GM18499 (cell line): Measurements from ENCODE around the gene LRRC52.
"Not testable (repeated sequence)": the region's sequence is repeated elsewhere in the genome, so short reads cannot be mapped to it uniquely, and the experiment has no call there.

Experiments used
- ATAC-seq: cut with Tn5 transposase; IDR thresholded peaks from one replicate; pipeline ENCODE4 v1.9.1; 2021; ENCODE audit warnings: moderate number of reproducible peaks; ENCODE audit not compliant: insufficient read depth, unreplicated experiment

LRRC52 gene

DNA sequence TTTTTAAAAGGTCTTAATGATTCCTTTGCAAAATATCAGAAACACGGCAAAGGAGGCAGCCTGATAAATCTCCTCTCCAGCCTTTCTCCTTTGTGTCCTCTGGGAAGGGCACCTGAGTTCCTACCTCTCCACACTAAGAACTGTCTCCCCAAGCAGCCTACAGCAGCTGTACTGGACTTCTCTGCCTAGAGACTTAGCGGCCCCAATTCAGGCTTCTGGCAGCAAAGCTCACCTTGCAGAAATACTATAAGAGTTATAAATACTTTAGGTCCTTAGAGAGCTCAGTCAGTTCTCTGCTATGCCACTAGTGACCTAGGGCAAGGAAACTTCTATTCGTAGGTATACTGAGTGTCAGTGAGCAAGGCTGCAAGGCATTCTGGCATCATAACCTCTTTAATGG is 33.9 kb downstream of the LRRC52 start:
- no peak for ATAC-seq

DNA sequence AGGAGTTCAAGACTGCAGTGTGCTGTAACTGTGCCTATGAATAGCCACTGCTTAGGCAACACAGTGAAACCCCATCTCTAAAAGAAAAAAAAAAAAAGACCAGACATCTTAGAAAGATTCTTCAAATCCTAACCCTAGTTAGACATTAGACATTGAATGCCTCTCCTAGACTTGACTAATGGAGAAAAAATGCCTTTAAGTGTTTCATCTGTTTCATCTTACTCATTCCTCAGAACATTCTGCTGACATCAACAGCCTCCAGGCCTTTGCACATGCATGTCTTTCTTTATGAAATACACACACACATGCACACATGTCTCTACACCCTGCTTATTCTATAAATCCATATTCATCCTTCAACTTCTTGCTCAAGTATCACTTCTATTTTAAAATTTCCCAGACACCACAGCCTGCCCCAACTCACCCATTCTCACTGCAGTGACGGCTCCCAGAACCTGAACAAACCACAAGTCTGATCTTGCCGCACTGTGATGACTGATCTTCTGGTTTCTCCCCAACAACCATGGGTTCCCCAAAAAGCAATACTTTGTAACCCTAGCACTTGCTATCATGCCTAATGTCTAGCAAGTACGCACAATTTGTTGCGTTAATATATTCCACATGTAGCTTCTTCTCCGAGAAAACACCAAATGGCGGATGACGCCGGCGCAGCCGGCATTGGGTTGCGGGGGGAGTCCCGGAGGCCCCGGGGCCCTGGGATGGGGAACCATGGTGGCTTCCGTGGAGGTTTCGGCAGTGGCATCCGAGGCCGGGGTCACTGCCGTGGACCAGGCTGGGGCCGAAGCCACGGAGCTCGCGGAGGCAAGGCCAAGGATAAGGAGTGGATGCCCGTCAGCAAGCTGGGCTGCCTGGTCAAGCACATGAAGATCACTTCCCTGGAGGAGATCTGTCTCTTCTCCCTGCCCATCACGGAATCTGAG is 37.4 kb downstream of the LRRC52 start:
- ATAC-seq: no peak

DNA sequence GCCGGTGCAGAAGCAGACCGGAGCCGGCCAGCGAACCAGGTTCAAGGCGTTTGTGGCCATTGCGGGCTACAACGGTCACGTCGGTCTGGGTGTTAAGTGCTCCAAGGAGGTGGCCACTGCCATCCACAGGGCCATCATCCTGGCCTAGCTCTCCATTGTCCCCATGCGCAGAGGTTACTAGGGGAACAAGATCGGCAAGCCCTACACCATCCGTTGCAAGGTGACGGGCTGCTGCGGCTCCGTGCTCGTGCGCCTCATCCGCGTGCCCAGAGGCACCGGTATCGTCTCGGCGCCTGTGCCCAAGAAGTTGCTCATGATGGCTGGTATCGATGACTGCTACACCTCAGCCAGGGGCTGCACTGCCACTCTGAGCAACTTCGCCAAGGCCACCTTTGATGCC is 38.1 kb downstream of the LRRC52 start:
- ATAC-seq: no peak

DNA sequence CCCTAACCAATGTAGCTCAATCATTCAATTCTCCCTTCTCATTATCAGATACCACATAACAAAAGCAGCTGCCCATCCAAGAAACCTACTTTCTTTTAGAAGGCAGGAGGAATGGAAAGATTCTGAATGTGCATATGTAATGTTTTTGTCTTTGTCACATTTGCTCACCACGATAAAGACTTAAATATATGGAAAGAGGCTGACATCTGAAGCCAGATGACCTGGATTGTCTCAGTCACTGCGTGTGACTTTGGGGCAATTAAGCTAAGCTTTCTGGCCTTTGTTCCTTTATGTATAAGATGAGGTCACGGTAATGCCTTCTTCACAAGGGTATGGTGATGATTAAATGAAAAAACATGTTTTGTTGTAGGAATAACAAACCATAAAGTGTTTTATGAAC is 42.6 kb downstream of the LRRC52 start:
- ATAC-seq: no peak

DNA sequence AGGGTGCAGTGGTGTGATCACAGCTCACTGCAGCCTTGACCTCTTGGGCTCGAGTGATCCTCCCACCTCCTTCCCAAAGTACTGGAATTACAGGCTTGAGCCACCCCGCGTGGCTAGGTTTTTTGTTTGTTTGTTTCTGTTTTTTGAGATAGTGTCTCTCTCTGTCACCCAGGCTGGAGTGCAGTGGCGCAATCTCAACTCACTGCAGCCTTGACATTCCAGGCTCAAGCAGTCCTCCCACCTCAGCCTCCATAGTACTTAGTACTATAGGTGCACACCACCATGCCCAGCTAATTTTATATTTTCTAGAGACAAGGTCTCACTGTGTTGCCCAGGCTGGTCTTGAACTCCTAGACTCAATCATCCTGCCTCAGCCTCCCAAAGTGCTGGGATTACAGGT is 47.6 kb downstream of the LRRC52 start:
- ATAC-seq: not testable (repeated sequence)

DNA sequence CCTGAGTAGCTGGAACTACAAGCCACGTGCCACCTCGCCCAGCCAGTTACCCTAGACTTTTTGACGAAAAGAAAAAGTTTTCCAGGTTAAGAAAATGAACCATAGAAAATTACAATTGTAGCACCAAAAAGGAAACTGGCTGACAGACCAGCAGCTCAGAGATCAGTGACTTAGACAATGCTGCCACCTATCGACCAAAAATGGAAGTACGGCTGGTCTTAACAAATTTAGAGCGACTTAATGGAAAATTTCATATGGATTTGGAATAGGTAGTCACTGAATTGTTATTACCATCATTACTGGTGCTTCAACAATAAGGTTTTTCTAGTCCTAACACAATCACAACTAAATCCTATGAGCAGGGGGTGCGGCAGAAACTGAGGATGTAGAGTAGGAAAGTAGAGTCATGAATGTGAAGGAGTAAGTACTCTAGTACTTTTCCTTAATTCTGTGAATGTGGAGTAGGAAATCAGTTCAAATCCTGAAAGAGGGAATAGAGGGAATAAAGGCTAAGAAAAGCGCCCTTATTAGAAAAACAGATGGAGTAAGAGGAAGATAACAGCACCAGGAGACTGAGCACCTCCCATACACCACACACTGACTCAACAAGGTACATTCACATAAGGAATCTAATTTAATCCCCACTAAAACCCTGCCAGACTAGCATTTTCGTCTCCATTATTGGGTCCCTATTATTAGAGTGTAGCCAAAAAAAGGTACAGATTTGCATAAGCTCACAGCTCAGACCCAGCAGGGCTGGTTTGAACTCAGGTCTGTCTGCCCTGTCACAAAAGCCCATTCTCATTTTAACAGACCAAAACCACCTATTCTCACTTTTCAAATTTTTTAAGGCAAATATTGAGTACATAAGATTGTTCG is 49.4 kb downstream of the LRRC52 start:
- ATAC-seq: no peak

DNA sequence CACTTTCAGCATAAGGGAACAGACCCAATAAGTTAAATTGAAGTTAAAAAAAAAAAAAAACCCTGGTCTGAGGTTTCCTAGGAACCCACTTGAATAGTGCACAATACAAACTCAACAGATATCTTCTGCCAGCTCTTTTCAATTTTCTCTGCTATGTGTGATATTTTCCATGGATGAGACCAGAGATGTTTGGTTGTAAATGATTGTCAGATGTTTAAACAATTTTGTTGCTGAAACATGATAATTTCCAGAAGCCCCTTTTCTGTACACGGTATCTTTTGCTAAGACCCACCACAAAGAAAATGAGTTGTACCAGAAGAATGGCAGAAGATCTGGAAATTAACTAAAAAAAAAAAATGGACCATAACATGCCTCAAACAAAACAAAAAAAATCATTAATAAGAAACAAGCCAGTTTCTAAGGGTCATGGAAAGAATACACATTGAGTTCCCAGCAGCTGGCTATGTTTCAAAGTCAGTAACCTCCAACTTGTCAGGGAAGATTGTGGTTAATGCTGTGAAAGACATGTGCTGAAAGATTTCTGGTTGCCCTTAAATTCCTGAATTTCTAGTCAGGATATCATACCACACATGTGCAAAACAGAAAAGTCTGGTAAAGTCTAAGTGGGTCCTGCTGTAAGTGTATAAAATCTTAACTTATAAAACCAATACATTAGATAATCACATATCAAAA is 51.6 kb downstream of the LRRC52 start:
- no peak for ATAC-seq

DNA sequence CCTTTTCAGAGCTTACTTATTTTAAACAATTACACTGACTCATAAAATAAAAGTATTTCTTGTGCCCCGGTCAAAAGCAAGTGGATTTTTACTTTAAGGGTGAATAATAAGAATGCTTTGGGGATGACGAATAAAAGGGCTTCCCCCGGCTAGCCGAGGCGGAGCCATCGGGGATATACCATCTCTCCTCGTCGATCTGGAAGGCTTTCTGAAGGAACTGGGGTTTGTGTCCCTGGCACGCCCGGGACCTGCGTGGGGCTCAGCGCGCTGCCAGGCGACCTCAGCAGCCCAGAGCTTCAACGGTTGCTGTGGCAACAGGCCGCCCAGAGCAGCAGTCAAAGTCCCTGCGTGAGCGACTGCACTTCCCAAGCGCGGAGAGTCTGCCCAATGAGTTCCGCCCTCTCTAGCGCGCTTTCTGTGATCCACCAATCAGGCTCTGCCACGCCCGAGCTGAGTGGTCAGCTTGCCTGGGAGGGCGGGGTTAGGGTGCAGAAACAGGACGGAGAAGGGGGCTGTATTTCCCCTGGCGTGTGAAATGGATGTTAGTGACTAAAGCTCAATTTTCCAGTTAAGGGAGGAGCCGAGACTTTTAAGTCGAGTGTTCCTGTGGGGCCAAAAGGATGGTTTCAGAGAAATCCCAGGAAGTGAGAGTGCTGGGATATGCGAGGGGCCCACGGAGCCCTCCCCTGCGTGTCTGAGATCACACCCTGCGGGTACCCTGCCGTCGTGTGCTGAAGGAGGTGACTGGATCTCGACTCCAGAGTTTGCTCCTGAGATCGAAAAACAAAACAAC is 54.3 kb downstream of the LRRC52 start:
- peak; percentile 92 for ATAC-seq

DNA sequence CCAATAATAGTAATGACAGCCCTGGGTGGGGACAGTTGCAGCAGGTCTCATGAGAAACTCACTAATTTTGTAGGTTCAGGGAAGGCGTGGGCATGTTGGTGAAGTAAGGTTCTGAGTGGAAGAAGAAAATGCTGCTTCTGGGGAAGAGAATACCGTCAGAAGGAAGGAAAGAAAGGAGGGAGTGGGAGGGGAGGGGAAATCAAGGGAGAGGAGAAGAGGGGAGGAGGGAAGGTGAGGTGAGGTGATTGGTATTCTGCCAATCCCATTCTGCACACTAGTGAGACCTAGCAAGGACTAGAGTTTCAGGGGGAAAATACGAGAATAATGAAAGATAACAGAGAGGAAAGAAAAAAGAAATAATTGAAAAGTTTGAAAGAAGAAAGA is 54.9 kb downstream of the LRRC52 start:
- no peak for ATAC-seq

DNA sequence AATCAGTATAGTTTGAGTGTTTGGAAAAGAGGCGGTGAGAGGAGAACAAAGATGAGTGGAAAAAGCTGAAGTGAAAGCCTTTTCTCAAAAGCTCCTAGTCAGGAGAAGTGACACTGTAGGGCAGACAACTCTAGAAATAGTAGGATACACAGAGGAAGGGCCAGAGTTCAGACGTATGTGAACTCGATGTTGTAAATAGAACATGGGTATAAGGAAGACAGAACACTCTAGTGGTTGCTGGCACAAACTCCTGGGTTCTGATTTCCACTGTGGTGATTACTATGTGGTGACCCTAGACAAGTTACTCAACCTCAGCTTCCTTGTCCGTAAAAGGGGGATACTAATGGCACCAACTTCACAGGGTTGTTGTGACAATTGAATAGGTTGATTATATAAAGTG is 57.0 kb downstream of the LRRC52 start:
- ATAC-seq: no peak

DNA sequence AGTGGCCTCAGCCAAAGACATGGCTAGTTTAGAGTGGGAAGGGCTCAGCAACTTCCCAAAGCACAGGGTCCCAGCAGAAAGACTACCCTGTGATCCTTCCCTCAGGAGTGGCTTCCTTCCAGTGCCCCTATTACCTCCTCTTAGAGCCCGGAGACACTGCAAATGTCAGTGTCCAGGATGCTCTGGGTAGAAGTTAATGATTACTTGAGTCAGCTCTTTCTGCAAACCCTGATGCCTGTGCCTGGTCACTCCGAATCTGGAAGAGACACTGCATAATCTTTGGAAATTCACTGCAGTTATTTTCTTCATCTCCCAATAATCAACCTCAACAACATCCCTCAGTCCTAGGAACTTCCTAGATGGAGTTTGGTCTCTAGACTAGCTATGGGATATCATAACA is 60.0 kb downstream of the LRRC52 start:
- no peak for ATAC-seq

DNA sequence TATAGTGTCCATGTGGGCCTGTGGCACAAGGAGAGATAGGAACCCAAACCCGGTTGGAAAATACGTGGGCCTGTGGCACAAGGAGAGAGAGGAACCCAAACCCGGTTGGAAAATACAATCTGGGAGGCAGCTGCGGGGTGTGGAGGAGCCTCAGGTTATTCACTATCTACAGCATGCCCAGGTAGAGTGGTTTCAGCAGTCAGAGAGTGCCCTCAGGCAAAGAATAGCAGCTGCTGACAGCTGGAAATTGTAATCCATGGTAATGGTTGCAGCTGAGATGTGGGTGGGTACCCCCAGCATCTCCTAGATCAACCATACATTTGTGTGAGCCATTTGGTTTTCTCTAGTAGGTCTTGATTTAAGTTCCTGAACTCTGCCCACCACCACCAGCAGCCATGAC is 61.4 kb downstream of the LRRC52 start:
- ATAC-seq: no peak

DNA sequence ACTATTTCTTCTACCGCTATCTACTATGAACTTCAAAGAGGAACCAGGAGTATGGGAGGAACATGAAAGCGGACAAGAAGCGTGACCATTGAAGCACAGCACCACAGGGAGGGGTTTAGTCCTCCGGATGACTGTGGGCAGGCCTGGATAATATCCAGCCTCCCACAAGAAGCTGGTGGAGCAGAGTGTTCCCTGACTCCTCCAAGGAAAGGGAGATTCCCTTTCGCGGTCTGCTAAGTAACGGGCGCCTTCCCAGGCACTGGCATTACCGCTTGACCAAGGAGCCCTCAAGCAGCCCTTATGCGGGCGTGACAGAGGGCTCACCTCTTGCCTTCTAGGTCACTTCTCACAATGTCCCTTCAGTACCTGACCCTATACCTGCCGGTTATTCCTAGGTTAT is 62.9 kb downstream of the LRRC52 start:
- not testable (repeated sequence) for ATAC-seq

DNA sequence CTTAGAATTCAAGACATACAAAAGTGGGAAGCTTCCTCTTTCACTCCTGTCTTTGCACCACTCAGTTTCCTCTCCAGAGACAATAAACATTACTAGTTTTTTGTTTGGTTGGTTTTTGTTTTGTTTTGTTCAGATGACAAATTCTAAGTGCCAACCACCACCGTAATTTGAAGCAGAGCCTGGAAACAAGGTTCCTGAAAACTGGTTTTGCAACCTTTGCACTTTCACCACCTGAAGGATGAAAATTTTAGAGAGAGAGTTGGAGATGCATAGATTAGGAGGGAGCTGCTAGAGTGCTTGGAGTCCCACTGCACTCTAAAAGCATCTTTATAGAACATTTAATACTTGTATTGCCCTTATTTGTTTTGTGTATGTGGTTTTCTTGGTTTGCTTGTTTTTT is 67.1 kb downstream of the LRRC52 start:
- no peak for ATAC-seq

DNA sequence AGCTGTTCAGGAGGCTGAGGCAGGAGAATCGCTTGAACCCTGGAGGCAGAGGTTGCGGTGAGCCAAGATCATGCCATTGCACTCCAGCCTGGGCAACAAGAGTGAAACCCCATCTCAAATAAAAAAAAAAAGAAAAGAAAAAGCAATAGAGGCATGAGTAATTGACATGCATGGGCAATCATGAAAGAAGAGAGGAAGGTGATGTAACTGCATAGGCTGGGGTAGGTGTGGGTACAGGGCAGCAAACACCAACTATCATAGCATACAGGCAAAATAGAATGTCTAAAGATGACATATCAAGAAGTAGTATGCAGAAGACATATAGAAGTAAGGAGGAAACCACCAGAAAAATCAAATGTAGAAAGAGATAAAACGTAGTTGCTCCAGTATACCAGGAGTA is 68.3 kb downstream of the LRRC52 start:
- no peak for ATAC-seq
